Astrocyte of the cerebellum (primary cell): ENCODE measurements around the gene INTS11.

ENCODE experiments used
- DNase-seq: peaks from one replicate; pipeline ENCODE4 v3.0.0-alpha.2; 2011; ENCODE audit warnings: low read depth
- H3K4me3 ChIP-seq: 2 replicates; pipeline ENCODE4 v1.5.1; 2011; ENCODE audit warnings: mild to moderate bottlenecking, low read depth, low read length, moderate library complexity
- CTCF ChIP-seq: IDR thresholded peaks from 2 replicates; pipeline ENCODE4 v1.5.1; 2012; ENCODE audit warnings: low read length, low read depth, moderate library complexity, mild to moderate bottlenecking; ENCODE audit errors: missing control alignments
- in situ Hi-C: cut with HindIII; loops from 2 replicates; pipeline ENCODE4 v1.10.0; 2017; ENCODE audit warnings: low sequenced_read_pairs

The INTS11 gene

DNA sequence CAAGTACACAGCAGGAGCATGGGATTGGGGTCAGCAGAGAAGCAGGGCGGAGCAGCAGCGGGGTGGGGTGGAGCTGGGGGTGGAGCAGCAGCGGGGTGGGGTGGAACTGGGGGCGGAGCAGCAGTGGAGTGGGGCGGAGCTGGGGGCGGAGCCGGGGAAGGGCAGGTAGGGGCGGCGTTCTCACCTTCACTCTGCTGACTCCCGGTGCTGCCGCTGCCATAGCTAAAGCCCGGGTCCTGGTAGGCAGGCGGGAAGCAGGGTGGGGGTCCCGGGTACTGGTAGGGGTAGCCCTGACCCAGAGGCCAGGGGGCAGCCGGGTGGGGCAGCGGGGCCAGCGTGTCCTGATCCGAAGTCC is 13.3 kb upstream of the INTS11 start:
- in situ Hi-C loops = no loop called here
- no peak for DNase-seq
- H3K4me3 ChIP-seq = no peak overlapping the region
- no peak for TF ChIP-seq CTCF

DNA sequence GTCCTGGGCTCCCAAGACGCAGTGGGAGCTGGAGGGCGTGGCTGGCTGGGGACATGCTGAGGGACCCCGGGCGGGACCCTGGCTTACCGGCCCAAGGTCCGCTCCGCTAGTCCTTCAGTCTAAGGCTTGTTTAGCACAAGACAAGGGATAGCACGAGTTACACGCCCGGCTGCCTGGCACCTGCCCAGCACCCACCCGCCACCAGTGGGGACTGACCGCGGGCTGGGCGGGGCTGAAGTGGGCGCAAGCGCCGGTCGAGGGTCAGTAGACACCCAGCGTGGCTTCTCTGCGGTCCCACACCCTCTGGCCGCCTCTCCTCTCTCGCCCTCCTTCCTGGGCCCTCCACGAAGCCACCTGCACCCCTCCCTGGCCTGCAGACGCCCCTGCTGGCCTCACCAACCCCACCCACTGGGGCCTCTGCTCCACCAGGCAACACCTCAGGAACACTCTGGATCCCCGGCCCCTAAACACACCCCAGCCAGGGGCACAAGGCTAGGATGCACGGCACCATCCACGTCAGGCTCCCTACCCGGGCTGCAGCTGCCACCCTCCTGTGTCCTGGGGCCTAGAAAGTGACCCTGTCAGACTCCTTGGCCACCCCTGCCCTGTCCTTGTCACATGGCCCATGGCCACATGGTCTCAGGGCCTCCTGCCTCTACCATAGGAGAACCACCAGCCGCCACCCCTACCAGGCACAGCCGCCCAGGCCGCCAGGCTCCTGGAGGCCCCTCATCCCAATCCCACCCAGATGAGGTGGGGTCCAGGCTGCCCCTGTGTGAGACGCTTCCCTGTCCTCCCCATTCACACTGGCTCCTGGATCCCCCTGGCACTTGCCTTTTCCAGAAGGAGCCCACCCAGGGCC is 12.7 kb upstream of the INTS11 start:
- no peak for DNase-seq
- TF ChIP-seq CTCF = no peak
- H3K4me3 ChIP-seq = no peak overlapping the region
- in situ Hi-C loops = no loop called here

- in situ Hi-C loops = no loop called here
- no peak overlapping the region for H3K4me3 ChIP-seq
- DNase-seq = no peak
- TF ChIP-seq CTCF = no peak
Observed at GRCh38 chr1:1336446-1336845, 12.0 kb upstream of the INTS11 start.

- no peak for TF ChIP-seq CTCF
- in situ Hi-C loops = no loop called here
- H3K4me3 ChIP-seq = no peak overlapping the region
- no peak for DNase-seq
Observed at GRCh38 chr1:1335792-1336248, 11.4 kb upstream of the INTS11 start.

DNA sequence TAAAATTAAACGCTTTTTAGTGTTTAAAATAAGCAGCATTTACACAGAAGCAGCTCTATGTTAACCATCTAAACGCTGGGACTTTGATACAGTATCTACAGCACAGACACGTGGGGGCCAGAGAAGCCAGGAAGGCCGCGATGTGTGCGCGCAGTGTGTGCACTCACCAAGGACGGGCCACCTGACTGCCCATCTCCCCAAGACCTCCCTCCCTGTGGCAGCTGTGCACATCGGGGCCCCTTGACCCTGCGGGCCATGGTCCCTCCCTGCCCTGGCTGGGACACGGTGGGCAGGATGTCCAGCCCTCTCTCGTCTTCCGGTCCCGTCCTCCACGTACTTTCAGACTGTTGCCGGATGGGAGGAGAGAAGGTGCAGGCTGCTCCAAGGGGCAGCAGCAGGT is 10.8 kb upstream of the INTS11 start:
- TF ChIP-seq CTCF = no peak
- no peak overlapping the region for H3K4me3 ChIP-seq
- in situ Hi-C loops = no loop called here
- no peak for DNase-seq

DNA sequence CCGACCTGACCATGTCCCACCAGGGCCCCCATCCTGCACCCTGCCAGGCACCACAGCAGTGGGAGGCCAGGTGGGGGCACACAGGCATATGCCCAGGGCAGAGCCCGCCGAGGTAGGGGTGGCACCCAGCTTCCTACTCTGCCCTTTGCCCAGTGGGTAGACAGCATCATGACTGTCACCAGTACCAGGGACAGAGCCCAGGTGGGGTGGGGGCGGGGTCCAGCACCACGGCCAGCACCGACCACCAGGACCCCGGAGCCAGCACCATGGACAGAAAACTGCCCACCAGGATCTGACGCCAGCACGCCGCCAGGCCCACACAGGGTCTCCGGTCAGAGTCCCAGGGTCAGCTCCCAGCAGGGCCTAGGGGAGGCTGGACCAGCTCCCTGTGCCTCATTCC is 10.4 kb upstream of the INTS11 start:
- TF ChIP-seq CTCF = no peak
- no peak for DNase-seq
- in situ Hi-C loops = no loop called here
- H3K4me3 ChIP-seq = no peak overlapping the region
